Lower leg skin (tissue), 3 donors: ENCODE data around the gene HLA-F.

ENCODE experiments used
- POLR2A ChIP-seq, 2 donors: fragments of 450-650 bp; IDR thresholded peaks; one replicate each; pipeline ENCODE4 v1.6.1; 2016 to 2017; ENCODE audit warnings: antibody characterized with exemption in 2 of 2, mild to moderate bottlenecking in 1 of 2, moderate library complexity in 1 of 2
- TF ChIP-seq, protein P1 (sequence below), 3 donors: fragments of 450-650 bp; IDR thresholded peaks; one replicate each; pipeline ENCODE4 v1.5.1; 2016; ENCODE audit warnings: antibody characterized with exemption in 3 of 3, mild to moderate bottlenecking in 3 of 3, moderate library complexity in 2 of 3

DNA sequence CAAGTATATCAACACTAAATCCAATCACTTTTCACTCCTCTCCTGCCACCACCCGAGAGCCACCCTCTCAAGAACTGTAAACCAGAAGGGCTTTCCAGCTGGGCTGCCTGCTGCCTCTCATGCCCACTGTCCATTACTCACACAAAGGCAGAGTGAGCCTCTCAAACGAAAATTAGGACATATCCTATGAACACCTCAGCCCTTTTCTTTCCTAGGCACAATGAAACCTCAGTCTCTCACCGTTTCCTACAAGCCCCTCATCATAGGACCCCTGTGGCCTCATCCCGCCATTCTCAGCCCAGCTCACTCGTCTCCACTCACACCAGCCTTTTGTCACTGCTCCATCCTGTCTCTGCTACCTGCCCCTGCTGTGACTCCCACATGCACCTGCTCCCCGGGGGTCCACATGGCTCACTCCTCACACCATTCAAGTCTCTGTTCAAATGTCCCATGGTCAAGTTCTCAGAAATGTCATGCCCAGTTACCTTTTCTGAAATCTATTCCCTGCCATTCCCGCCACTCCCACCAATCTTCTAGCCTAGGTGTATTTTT lies 7.4 kb downstream of the HLA-F start:
- no peak for TF ChIP-seq POLR2A (IDR thresholded peaks at IDR 0.05)
- TF ChIP-seq, protein P1, sequence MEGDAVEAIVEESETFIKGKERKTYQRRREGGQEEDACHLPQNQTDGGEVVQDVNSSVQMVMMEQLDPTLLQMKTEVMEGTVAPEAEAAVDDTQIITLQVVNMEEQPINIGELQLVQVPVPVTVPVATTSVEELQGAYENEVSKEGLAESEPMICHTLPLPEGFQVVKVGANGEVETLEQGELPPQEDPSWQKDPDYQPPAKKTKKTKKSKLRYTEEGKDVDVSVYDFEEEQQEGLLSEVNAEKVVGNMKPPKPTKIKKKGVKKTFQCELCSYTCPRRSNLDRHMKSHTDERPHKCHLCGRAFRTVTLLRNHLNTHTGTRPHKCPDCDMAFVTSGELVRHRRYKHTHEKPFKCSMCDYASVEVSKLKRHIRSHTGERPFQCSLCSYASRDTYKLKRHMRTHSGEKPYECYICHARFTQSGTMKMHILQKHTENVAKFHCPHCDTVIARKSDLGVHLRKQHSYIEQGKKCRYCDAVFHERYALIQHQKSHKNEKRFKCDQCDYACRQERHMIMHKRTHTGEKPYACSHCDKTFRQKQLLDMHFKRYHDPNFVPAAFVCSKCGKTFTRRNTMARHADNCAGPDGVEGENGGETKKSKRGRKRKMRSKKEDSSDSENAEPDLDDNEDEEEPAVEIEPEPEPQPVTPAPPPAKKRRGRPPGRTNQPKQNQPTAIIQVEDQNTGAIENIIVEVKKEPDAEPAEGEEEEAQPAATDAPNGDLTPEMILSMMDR (IDR thresholded peaks at IDR 0.05): no peak
